ENCODE measurements around the gene TTC19.

- TF ChIP-seq CTCF (IDR thresholded peaks at IDR 0.05) (no peak), POLR2A (IDR thresholded peaks at IDR 0.05) (no peak), POLR2AphosphoS5 (IDR thresholded peaks at IDR 0.05) (no peak), EP300 (IDR thresholded peaks at IDR 0.05) (no peak)
These were observed 46.5 kb upstream of the TTC19 start for GRCh38 chr17:15952916-15953790.

All from upper lobe of left lung (tissue), 4 donors.